DND-41 (cell line): Measurements from ENCODE around the gene AGAP1.

Experiments used
- ATAC-seq: fragments of 200-7000 bp; cut with Tn5 transposase; 3 replicates; pipeline ENCODE4 v1.9.1; 2021; ENCODE audit warnings: low read depth; ENCODE audit not compliant: insufficient read depth
- DNase-seq: peaks from one replicate; pipeline ENCODE4 v3.0.0-alpha.2; 2020
- H2AFZ ChIP-seq: 2 replicates; pipeline ENCODE4 v1.6.0; 2012; ENCODE audit warnings: low read depth, low read length
- H3K27ac ChIP-seq: 2 replicates; pipeline ENCODE4 v1.5.1; 2012; ENCODE audit warnings: low read length, inconsistent platforms
- H3K27me3 ChIP-seq: fragments of 200-600 bp; sonication (generic); 2 replicates; pipeline ENCODE4 v1.6.0; 2012; ENCODE audit warnings: low read length, mild to moderate bottlenecking, inconsistent platforms; ENCODE audit not compliant: insufficient read depth, poor library complexity
- H3K36me3 ChIP-seq: 2 replicates; pipeline ENCODE4 v1.5.1; 2012; ENCODE audit warnings: low read length, inconsistent platforms; ENCODE audit not compliant: insufficient read depth
- H3K4me1 ChIP-seq: 2 replicates; pipeline ENCODE4 v1.5.1; 2012; ENCODE audit warnings: mild to moderate bottlenecking, low read length; ENCODE audit not compliant: insufficient read depth
- H3K4me2 ChIP-seq: 2 replicates; pipeline ENCODE4 v1.6.0; 2012; ENCODE audit warnings: mild to moderate bottlenecking, moderate library complexity, low read length, inconsistent platforms; ENCODE audit not compliant: insufficient read depth
- H3K4me3 ChIP-seq, 2 experiments: fragments of 200-600 bp in 1 of 2; shearing (Covaris generic) in 1 of 2; 2 replicates each; pipeline ENCODE4 v1.5.1; 2012 to 2016; ENCODE audit warnings: inconsistent platforms in 2 of 2, low read length in 2 of 2, mild to moderate bottlenecking in 2 of 2, low read depth in 1 of 2, moderate library complexity in 1 of 2
- H3K79me2 ChIP-seq: 2 replicates; pipeline ENCODE4 v1.6.0; 2012; ENCODE audit warnings: low read length, inconsistent platforms; ENCODE audit not compliant: insufficient read depth
- H3K9ac ChIP-seq: 2 replicates; pipeline ENCODE4 v1.6.0; 2012; ENCODE audit warnings: low read depth, mild to moderate bottlenecking, inconsistent platforms, low read length, moderate library complexity
- H3K9me3 ChIP-seq: 2 replicates; pipeline ENCODE4 v1.5.1; 2012; ENCODE audit warnings: low read length, moderate library complexity, mild to moderate bottlenecking, inconsistent platforms; ENCODE audit not compliant: insufficient read depth, severe bottlenecking
- H4K20me1 ChIP-seq: 2 replicates; pipeline ENCODE4 v1.6.0; 2012; ENCODE audit warnings: low read length; ENCODE audit not compliant: insufficient read depth
- EZH2 ChIP-seq: IDR thresholded peaks from 3 replicates; pipeline ENCODE4 v1.6.1; 2012; ENCODE audit warnings: borderline replicate concordance, low read depth, mild to moderate bottlenecking, moderate library complexity, low read length, inconsistent platforms; ENCODE audit not compliant: severe bottlenecking
- TF ChIP-seq, protein P1 (sequence below): IDR thresholded peaks from 2 replicates; pipeline ENCODE4 v1.5.1; 2012; ENCODE audit warnings: borderline replicate concordance, low read length, moderate library complexity, mild to moderate bottlenecking; ENCODE audit not compliant: poor library complexity, severe bottlenecking; ENCODE audit errors: extremely low read depth

The AGAP1 gene

DNA sequence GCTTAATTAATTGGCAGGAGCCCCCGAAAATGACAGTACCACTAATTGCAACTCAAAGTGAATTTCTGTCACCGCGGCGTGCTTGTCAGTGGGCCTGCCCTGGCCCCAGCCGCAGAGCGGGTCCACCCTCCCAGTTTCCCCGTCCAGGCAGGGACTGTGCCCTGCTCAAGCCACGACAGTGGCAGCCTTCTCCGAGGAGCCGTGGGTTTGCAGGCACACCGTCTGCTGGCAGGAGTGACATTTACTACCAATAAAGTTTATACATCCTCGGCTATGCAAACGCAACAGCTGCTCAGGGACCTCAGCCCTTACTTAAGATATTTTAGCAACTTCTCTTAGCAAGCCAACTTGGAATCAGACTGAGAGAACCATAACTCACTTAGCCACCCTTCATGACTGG lies 561.6 kb downstream of the AGAP1 start:
- no peaks in the 10 kb centered on the region for H3K9me3 ChIP-seq
- DNase-seq (no peak), ATAC-seq (no peak)
- H2AFZ ChIP-seq, result no peak overlapping the region
- H3K4me3 ChIP-seq, result no peak overlapping the region
- no peak overlapping the region for H3K4me2 ChIP-seq
- no peaks in the 10 kb centered on the region for H3K27me3 ChIP-seq
- TF ChIP-seq, protein P1, sequence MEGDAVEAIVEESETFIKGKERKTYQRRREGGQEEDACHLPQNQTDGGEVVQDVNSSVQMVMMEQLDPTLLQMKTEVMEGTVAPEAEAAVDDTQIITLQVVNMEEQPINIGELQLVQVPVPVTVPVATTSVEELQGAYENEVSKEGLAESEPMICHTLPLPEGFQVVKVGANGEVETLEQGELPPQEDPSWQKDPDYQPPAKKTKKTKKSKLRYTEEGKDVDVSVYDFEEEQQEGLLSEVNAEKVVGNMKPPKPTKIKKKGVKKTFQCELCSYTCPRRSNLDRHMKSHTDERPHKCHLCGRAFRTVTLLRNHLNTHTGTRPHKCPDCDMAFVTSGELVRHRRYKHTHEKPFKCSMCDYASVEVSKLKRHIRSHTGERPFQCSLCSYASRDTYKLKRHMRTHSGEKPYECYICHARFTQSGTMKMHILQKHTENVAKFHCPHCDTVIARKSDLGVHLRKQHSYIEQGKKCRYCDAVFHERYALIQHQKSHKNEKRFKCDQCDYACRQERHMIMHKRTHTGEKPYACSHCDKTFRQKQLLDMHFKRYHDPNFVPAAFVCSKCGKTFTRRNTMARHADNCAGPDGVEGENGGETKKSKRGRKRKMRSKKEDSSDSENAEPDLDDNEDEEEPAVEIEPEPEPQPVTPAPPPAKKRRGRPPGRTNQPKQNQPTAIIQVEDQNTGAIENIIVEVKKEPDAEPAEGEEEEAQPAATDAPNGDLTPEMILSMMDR, result no peak
- TF ChIP-seq EZH2, result no peak
- H3K79me2 ChIP-seq, result no peaks in the 10 kb centered on the region
- H3K9ac ChIP-seq, result no peak overlapping the region
- no peaks in the 10 kb centered on the region for H3K36me3 ChIP-seq
- peaks cover 22% of the 10 kb centered on the region for H3K4me1 ChIP-seq
- H3K27ac ChIP-seq, result no peak overlapping the region
- H4K20me1 ChIP-seq, result peaks cover 6% of the 10 kb centered on the region

- ATAC-seq, result no peak
- H3K9ac ChIP-seq, result no peak overlapping the region
- H3K4me3 ChIP-seq, result no peak overlapping the region
- H3K36me3 ChIP-seq, result no peaks in the 10 kb centered on the region
- H2AFZ ChIP-seq, result no peak overlapping the region
- no peaks in the 10 kb centered on the region for H3K9me3 ChIP-seq
- no peak overlapping the region for H3K4me2 ChIP-seq
- H3K27ac ChIP-seq, result no peak overlapping the region
- no peaks in the 10 kb centered on the region for H3K79me2 ChIP-seq
- H3K27me3 ChIP-seq, result no peaks in the 10 kb centered on the region
- DNase-seq, result no peak
- H4K20me1 ChIP-seq, result peaks cover 6% of the 10 kb centered on the region
- TF ChIP-seq, protein P1, result no peak
- no peak for TF ChIP-seq EZH2
- H3K4me1 ChIP-seq, result peaks cover 19% of the 10 kb centered on the region
Measured at GRCh38 chr2:236056141-236056540, 562.3 kb downstream of the AGAP1 start.

- H4K20me1 ChIP-seq, result peaks cover 2% of the 10 kb centered on the region; the same call in 1 of the 2 replicates
- no peak overlapping the region for H2AFZ ChIP-seq
- no peak overlapping the region for H3K27ac ChIP-seq
- H3K9me3 ChIP-seq, result no peaks in the 10 kb centered on the region
- DNase-seq, result peak; percentile 55
- no peak overlapping the region for H3K9ac ChIP-seq
- peaks cover 19% of the 10 kb centered on the region for H3K4me1 ChIP-seq
- H3K36me3 ChIP-seq, result no peaks in the 10 kb centered on the region
- no peak overlapping the region for H3K4me2 ChIP-seq
- no peaks in the 10 kb centered on the region for H3K79me2 ChIP-seq
- ATAC-seq, result peak; percentile 91
- TF ChIP-seq, protein P1, result no peak
- no peak for TF ChIP-seq EZH2
- H3K4me3 ChIP-seq, result no peak overlapping the region
- H3K27me3 ChIP-seq, result no peaks in the 10 kb centered on the region
Measured at GRCh38 chr2:236057375-236057774, 563.5 kb downstream of the AGAP1 start.

DNA sequence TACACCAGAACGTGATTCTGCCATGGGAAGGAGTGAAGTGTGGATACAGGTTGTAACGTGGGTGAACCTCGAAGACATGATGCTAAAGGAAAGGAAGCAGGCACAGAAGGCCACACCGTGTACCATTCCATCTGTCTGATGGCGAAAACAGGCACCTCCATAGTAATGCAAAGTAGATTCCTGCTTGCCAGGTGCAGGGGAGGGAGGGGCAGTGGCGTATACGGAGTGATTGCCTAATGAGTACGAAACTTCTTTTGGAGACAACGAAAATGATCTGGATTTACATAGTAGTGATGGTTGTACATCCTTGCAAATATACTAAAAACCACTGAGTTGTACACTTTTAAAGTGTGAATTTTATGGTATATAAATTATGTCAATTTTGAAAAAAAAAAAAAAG lies 567.7 kb downstream of the AGAP1 start:
- H3K9ac ChIP-seq, result no peak overlapping the region
- no peak overlapping the region for H3K4me3 ChIP-seq
- H3K79me2 ChIP-seq, result no peaks in the 10 kb centered on the region
- H4K20me1 ChIP-seq, result no peaks in the 10 kb centered on the region
- ATAC-seq, result no peak
- no peak overlapping the region for H3K4me2 ChIP-seq
- no peak overlapping the region for H2AFZ ChIP-seq
- peaks cover 14% of the 10 kb centered on the region for H3K4me1 ChIP-seq
- TF ChIP-seq EZH2, result no peak
- TF ChIP-seq, protein P1, result no peak
- no peak overlapping the region for H3K27ac ChIP-seq
- no peaks in the 10 kb centered on the region for H3K27me3 ChIP-seq
- DNase-seq, result no peak
- H3K36me3 ChIP-seq, result no peaks in the 10 kb centered on the region
- H3K9me3 ChIP-seq, result no peaks in the 10 kb centered on the region
